ENCODE results near the gene NPM3.

DNA sequence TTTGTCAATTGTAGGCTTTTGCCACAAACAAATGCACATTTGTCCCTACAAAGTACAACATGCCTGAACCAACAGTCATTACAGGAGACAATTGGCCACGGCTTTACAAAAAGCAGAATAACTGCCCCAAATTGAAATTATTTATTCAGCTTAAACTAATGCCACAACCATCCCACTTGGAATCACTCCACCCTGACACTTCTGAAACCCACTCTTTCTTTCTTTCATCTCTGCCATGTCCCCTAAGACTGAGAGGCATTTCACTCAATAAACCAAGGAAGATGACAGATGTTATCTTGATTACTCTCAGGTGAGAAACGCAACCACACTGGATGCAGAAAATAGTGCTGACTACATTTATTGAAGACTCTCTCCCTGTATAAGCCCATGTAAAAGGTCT, 2.6 kb upstream of the NPM3 start:
- TF ChIP-seq, protein P1, sequence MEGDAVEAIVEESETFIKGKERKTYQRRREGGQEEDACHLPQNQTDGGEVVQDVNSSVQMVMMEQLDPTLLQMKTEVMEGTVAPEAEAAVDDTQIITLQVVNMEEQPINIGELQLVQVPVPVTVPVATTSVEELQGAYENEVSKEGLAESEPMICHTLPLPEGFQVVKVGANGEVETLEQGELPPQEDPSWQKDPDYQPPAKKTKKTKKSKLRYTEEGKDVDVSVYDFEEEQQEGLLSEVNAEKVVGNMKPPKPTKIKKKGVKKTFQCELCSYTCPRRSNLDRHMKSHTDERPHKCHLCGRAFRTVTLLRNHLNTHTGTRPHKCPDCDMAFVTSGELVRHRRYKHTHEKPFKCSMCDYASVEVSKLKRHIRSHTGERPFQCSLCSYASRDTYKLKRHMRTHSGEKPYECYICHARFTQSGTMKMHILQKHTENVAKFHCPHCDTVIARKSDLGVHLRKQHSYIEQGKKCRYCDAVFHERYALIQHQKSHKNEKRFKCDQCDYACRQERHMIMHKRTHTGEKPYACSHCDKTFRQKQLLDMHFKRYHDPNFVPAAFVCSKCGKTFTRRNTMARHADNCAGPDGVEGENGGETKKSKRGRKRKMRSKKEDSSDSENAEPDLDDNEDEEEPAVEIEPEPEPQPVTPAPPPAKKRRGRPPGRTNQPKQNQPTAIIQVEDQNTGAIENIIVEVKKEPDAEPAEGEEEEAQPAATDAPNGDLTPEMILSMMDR (IDR thresholded peaks at IDR 0.05) = no peak
- TF ChIP-seq EP300 (IDR thresholded peaks at IDR 0.05) = no peak
